ENCODE data around the gene METTL25.

METTL25 gene

DNA sequence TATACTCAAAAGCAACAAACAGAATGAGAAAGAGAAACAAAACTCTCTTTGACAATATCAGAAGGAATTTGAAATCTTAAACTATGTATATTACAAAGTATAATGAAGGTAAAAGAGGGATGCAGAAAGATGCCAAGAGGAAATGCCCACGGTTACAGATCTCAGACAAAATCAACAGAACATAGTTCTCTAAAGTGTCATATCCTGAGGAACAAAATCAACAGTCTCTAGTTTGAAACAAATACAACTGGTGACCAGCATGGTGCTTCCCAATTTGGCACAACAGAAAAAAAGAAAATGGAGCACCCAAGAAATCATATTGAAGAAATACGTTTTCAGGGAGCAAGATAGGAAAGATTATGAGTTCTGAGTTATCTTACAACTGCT is 116.5 kb downstream of the METTL25 start:
- TF ChIP-seq, protein P1, sequence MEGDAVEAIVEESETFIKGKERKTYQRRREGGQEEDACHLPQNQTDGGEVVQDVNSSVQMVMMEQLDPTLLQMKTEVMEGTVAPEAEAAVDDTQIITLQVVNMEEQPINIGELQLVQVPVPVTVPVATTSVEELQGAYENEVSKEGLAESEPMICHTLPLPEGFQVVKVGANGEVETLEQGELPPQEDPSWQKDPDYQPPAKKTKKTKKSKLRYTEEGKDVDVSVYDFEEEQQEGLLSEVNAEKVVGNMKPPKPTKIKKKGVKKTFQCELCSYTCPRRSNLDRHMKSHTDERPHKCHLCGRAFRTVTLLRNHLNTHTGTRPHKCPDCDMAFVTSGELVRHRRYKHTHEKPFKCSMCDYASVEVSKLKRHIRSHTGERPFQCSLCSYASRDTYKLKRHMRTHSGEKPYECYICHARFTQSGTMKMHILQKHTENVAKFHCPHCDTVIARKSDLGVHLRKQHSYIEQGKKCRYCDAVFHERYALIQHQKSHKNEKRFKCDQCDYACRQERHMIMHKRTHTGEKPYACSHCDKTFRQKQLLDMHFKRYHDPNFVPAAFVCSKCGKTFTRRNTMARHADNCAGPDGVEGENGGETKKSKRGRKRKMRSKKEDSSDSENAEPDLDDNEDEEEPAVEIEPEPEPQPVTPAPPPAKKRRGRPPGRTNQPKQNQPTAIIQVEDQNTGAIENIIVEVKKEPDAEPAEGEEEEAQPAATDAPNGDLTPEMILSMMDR (conservative IDR thresholded peaks at IDR 0.05; ENCODE audit: low read depth, low read length), result no peak
- H3K4me3 ChIP-seq (ENCODE audit: low read depth, low read length), result no peak overlapping the region
- DNase-seq (ENCODE audit: low read depth), result peak; percentile 25

DNA sequence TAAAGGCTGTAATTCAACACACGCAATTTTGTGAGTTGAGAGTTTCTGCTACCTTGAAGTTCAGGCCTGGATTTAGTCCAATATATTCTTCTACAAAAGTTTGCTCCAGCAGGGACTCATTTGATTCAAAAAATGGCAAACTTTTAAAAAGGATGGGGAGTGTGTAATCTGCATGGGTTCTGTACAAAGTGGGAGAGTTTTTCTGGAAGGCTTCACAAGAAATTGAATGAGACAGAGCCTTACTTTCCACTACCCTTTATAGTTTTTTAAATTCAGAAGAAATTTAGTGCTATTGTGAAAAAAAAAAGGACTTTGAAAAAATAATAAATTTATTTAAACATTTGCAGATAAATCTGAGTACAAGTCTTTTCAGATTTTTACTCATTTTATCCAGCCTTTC is 116.9 kb downstream of the METTL25 start:
- TF ChIP-seq, protein P1 (conservative IDR thresholded peaks at IDR 0.05; ENCODE audit: low read depth, low read length), result no peak
- no peak for DNase-seq (ENCODE audit: low read depth)
- no peak overlapping the region for H3K4me3 ChIP-seq (ENCODE audit: low read depth, low read length)

DNA sequence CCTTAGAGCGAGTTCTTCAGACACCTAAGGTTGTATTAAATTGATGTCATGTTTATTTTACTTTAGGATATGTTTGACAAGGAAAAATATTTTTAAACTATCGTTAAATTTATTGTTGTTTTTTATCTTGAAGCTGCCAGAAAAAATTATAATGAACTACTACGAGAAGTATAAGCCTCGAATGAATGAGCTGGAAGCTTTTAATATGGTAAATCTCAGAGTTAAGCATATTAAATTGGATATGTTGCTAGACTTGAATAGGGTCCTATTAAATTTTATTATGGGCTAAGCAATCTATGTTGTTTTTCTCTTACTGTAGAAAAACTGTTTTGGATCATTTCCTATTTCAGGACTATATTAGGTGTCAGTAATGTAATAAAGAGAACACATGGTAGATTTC is 118.2 kb downstream of the METTL25 start:
- no peak for DNase-seq (ENCODE audit: low read depth)
- TF ChIP-seq, protein P1 (conservative IDR thresholded peaks at IDR 0.05; ENCODE audit: low read depth, low read length), result no peak

DNA sequence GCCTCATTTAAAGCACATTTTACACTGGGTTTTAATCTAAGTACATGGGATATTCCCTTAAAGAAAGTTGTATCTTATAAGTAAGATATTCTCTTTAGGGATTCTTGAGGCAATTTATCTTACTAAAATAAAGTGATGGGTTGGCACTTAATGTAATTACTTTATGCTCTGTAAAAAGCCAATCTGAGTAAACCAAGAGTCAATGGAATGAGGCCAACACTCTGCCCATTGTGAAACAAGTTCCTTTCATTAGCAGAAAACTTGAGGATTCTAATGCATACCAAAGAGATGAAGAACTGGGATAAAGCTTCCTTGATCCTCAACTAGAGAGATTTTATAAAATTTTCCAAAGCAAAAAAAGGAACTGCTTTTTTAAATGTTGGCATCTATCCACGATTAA is 121.2 kb downstream of the METTL25 start:
- peak; percentile 48 for DNase-seq (ENCODE audit: low read depth)
- H3K4me3 ChIP-seq (ENCODE audit: low read depth, low read length), result no peak overlapping the region
- TF ChIP-seq, protein P1 (conservative IDR thresholded peaks at IDR 0.05; ENCODE audit: low read depth, low read length), result no peak

More for the DNA sequence above, 118.2 kb downstream of the METTL25 start:
- no peak overlapping the region for H3K4me3 ChIP-seq (ENCODE audit: low read depth, low read length)

DNA sequence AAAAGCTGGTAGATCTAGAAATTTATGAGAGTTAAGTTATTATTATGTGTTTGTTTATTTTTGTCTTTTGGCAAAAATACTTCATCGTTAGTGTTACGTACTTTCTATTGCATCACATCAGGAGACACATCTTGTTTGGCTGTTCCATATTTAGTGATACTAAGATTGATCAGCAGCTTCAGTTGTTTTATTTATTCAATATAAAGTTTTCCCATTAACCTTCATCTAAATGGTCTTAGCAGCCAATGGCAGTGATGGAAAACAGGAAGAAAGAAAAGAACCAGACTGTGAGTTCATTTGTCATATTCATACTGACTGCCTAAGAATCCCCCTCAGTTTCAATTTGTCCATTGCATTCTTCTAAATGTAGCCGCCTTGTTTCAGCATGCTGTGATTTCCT is 122.3 kb downstream of the METTL25 start:
- DNase-seq (ENCODE audit: low read depth), result no peak
- TF ChIP-seq, protein P1 (conservative IDR thresholded peaks at IDR 0.05; ENCODE audit: low read depth, low read length), result no peak
- no peak overlapping the region for H3K4me3 ChIP-seq (ENCODE audit: low read depth, low read length)

DNA sequence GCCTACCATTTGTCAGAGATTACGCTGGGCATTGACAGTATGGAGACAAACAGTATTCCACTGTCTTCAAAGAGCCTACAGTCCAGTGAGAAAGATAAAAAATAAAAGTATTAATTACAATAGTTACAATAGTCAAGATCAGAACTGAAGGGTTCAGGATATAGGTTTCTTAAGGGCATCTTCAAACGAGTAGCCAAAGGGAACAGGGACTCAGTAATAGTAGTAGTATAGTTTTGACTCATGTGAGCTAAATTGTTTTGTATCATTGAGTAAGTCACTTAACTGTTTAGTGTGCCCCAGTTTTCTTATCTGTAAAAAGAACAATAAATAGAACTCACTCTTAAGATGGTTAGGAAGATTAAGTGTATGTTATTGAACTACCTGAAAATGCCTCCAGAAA is 123.6 kb downstream of the METTL25 start:
- TF ChIP-seq, protein P1 (conservative IDR thresholded peaks at IDR 0.05; ENCODE audit: low read depth, low read length), result no peak
- DNase-seq (ENCODE audit: low read depth), result no peak
- H3K4me3 ChIP-seq (ENCODE audit: low read depth, low read length), result no peak overlapping the region

DNA sequence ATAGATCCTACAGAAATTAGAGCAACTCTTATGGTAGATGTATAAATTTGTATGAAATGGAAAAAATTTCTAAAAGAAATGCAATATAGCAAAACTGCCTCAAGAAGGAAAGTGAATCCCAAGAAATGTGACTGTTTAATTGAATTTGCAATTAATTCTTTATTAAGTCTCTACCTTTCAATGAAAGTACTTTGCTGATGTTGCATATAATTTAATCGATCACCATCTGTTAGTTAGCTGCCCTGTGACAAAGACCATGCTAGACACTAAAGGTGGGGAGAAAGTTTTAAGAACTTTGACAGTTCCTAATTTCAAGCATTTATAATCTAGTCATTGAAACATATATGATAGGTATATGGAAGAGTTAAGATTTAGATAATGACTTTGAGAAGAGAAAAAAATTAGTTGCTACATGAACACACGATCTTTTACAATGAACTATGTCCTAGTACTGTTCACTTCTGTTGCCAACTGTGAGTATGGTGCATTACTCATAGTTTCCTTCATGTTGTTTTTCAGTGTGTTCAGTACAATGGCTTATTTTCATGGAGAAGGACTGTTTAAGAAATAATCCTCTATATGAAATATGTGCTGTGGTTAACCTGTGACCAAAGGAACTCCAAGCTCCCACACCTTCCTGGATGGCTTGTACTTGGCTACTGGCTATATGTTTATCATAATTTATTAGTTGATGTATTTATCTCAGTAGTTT is 128.4 kb downstream of the METTL25 start:
- DNase-seq (ENCODE audit: low read depth), result peak; percentile 77
- H3K4me3 ChIP-seq (ENCODE audit: low read depth, low read length), result no peak overlapping the region
- TF ChIP-seq, protein P1 (conservative IDR thresholded peaks at IDR 0.05; ENCODE audit: low read depth, low read length), result no peak

Data from choroid plexus epithelial cell (primary cell).